Stimulated activated CD4-positive, alpha-beta T cell treated with anti-CD3 and anti-CD28 coated beads, Interleukin-2, amount 100 ng/mL, for 24 hours (primary cell): ENCODE data around the gene LGALS4.
"Not testable (repeated sequence)": the region's sequence is repeated elsewhere in the genome, so short reads cannot be mapped to it uniquely, and the experiment has no call there.

Experiments
- DNase-seq, 2 donors: peaks; one replicate each; pipeline ENCODE4 v3.0.0-alpha.2; 2020

LGALS4 gene

GRCh38 chr19:38817081-38817480, 4.3 kb upstream of the LGALS4 start:
- no peak for DNase-seq

DNA sequence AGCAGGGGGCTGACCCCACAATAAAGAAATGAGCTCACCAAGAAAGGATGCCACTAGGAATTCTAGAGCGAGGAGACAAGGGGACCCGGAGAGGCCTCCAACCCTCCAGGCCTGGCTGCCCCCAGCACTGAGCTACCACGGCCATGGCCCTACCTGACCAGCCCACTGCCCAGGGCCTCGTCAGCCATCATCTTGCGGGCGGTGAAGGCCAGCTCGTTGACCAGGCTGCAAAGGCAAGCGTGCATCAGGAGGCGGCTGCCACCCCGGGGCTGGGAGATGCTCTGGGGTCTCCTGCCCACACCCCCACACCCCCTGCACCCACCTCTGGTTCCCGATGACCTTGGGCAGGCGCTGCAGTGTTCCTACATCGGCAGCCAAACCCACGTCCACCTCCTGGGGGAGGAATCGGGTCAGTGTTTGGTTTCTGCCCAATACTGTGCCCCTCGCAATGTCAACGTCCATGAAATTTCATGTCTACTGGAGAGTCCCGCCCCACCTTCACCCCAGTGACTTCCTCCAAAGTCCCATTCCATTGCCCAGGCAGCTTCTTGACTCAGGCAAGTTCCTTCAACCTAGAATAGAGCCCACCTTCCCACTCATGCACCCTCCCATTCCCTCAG, 3.5 kb upstream of the LGALS4 start:
- DNase-seq: no peak

DNA sequence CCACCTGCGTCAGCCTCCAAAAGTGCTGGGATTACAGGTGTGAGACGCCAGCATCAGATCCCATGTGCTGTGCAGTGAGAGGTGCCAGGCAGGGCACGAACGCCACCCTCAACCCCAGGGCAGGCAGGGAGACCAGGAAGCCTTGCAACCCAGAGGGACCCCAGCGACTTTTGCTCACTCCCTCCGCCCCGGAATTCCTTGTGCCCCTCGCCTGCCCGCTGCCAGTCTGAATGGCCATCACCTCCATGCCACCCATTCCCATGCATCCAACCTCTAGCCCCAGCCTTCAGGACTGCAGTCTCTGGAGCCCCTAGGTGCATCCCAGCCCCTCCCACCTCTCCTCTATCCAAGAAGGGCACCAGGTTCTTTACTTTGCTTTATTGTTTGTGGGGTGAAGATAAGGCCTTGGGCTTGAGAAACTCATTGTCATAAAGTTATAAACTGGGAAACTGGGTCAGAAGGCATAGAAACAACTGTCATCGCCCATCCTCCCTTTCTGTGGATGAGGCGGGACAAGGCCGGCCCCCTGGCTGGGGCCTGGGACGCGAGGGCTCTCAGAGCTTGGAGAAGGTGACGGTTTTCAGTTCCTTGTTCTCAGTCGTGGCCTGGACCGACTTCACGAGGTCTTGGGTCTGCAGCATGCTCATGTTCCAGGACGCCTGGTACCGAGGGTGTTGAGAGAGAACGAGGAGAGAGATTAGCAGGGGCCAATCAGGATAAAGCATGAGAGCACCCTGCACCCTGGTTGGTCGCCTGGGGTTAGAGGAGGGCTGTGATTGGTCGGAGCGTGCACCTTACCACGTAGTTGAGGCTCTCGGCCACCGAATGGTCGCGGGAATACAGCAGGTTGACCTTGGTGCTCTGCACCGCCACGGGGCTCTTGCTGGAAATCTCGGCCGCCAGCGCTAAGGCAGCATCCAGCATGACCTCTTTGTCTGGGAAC, 2.6 kb upstream of the LGALS4 start:
- DNase-seq: no peak

DNA sequence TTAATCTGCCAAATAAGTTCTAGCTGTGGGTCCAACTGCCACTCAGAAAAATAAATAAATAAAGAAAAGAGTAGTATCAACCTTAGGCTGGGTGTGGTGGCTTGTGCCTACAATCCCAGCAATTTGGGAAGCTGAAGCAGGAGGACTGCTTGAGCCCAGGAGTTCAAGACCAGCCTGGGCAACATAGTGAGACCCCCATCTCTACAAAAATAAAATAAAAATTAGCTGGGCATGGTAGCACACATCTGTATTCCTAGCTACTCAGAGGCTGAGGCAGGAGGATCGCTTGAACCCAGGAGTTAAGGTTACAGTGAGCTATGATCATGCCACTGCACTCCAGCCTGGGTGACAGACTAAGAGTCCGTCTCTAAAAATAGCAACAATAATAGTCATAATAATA, 1.2 kb upstream of the LGALS4 start:
- not testable (repeated sequence) for DNase-seq

DNA sequence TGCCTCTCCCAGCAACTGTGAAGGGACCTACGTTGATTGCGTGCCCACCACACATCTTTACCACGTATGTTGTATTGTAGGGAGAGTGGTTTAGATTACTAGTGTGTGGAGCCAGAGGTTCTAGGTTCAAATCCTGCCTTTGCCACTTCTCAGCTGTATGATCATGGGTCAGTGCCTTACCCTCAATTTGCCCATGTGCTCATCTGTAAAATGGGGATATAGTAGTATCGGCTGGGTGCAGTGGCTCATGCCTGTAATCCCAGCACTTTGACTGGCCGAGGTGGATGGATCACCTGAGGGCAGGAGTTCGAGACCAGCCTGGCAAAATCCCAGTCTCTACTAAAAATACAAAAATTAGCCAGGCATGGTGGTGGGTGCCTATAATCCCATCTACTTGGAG, 578 bp upstream of the LGALS4 start:
- no peak for DNase-seq

- DNase-seq: no peak
These were observed 520 bp downstream of the LGALS4 start for GRCh38 chr19:38812009-38812840.

DNA sequence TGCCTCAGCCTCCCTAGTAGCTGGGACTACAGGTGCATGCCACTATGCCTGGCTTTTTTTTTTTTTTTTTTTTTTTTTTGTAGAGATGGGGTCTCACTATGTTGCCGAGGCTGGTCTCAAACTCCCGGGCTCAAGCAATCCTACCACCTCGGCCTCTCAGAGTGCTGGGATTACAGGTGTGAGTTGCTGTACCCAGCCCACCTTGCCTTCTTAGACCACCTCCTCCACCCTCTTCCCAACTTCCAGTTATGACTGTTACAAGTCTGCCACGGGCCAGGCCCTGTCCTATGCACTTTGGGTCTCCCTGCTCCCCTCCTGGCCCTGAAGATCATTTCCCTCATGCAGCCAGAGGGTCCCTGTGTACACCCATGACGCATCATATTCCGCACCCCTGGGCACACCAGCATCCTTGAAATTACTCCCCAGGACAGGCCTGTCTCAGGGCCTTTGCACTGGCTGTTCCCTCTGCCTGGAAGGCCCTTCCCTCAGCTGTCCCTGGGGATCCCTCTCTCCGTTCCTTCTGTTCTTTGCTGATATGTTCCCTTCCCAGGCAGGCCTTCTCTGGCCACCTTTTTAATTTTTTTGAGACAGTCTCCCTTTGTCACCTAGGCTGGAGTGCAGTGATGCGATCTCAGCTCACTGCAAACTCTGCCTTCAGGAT, 3.0 kb downstream of the LGALS4 start:
- no peak for DNase-seq

GRCh38 chr19:38808741-38809140, 4.0 kb downstream of the LGALS4 start:
- no peak for DNase-seq

GRCh38 chr19:38807374-38808098, 5.2 kb downstream of the LGALS4 start:
- DNase-seq: not testable (repeated sequence)

- DNase-seq: no peak
These were observed 6.4 kb downstream of the LGALS4 start for GRCh38 chr19:38806371-38806770.

GRCh38 chr19:38805180-38805579, 7.6 kb downstream of the LGALS4 start:
- DNase-seq: no peak

DNA sequence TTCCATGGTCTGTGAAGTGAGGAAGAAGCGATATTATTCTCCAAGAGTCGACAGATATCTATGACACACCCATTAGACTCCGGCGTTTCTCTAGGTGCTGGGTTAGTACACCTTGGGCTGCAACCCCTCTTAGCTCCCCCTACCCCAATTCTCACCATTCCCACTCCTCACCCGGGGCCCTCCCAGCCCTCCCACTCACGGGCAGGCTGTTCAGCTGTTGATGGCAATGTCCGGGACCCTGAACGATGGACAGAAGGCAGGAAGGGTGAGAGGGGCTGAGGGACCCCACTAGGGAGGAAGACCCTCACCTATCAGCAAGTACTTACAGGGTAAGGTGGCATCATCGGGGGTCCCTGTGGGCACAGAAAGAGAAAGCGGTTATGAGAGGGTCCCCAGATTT, 9.2 kb downstream of the LGALS4 start:
- no peak for DNase-seq

GRCh38 chr19:38801359-38802095, 11.2 kb downstream of the LGALS4 start:
- DNase-seq: no peak

GRCh38 chr19:38800577-38801347, 12.0 kb downstream of the LGALS4 start:
- no peak for DNase-seq

- no peak for DNase-seq
These were observed 13.6 kb downstream of the LGALS4 start for GRCh38 chr19:38799104-38799503.

- not testable (repeated sequence) for DNase-seq
These were observed 15.0 kb downstream of the LGALS4 start for GRCh38 chr19:38797781-38798180.

DNA sequence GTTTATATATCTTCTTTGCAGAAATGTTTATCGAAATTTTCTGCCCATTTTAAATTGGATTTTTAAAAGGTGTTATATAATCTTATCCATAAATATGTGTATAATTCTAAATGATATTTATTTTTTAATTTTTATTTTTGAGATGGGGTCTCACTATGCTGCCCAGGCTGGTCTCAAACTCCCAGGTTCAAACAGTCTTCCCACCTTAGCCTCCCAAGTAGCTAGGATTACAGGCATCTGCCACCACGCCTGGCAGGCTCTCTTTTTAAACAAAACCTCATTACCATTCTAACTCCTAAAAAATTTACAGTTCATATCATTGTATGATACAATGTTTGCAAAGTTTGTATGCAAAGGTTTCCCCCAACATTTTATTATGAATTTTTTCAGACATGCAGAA, 16.6 kb downstream of the LGALS4 start:
- no peak for DNase-seq

GRCh38 chr19:38795549-38795948, 17.2 kb downstream of the LGALS4 start:
- DNase-seq: no peak

- DNase-seq: no peak
These were observed 19.1 kb downstream of the LGALS4 start for GRCh38 chr19:38793671-38794070.

GRCh38 chr19:38793177-38793576, 19.6 kb downstream of the LGALS4 start:
- no peak for DNase-seq
